ENCODE results near the gene SLC11A1. TPM values are rescaled to one million over a fixed set of nuclear protein-coding genes. Genes with fewer than 3 reads are reported as not detected.
A peak's percentile ranks its signal among the peaks of the same experiment; 100 is the strongest.

SLC11A1 gene
- total and polyA plus RNA-seq, 2 experiments from 2014 or later: 0.60 to 0.74 TPM

DNA sequence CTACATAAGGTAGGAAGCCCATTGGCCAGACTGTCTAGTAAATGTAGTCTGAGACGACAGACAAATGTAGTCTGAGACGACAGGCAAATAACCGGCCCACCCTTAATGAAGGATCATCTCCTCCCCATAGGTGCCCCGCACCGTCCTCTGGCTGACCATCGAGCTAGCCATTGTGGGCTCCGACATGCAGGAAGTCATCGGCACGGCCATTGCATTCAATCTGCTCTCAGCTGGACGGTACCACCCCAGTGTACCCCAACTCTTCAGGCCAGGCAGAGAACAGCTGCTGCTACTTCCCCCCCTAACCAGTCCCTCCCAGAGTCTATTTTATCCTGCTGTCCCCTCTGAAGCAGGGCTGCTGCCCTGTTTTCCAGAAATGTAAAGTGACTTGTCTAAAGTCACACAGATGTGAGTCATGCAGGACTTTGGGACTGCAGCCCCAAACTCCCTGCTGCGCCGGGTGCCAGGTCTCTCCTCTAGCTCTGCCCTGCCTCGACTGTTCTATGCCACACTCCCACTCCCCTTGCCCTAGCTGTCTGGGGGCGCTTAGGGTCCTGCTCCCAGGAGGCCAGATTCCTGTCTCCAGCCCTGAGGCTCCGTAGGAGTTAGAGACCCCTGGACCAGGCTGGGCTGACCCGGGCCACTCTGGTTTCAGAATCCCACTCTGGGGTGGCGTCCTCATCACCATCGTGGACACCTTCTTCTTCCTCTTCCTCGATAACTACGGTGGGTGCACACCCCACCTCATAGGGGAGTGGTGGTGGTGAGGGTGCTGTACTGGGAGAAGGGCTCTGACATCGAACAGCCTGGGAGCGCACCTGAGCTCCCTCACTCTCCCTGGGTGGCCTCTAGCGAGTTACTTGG, 4.7 kb downstream of the SLC11A1 start:
- Histone ChIP-seq H3K79me2 (no peaks in the 10 kb centered on the region), H3K27me3 (no peaks in the 10 kb centered on the region), H3K36me3 (replicated peaks; ENCODE audit: insufficient read depth, low read depth) (no peaks in the 10 kb centered on the region), H3K9me2 (replicated peaks; ENCODE audit: insufficient read depth) (no peaks in the 10 kb centered on the region), H3K9me3 (ENCODE audit: low read depth) (no peaks in the 10 kb centered on the region), H4K20me1 (ENCODE audit: insufficient read depth, poor library complexity, severe bottlenecking) (no peaks in the 10 kb centered on the region), H3K4me1 (ENCODE audit: insufficient read depth) (no peaks in the 10 kb centered on the region), H2AFZ (no peak overlapping the region), H3K27ac (peak overlapping the region; percentile 76), H3K4me2 (peak overlapping the region; percentile 71), H3K4me3 (no peak overlapping the region)
- 80% methylated on average over 22 of the region's 23 CpGs for WGBS (ENCODE audit: low lambda C conversion rate, missing lambda C conversion rate)
- DNase-seq (ENCODE audit: low spot score): peak; percentile 13
- TF ChIP-seq, protein P1, sequence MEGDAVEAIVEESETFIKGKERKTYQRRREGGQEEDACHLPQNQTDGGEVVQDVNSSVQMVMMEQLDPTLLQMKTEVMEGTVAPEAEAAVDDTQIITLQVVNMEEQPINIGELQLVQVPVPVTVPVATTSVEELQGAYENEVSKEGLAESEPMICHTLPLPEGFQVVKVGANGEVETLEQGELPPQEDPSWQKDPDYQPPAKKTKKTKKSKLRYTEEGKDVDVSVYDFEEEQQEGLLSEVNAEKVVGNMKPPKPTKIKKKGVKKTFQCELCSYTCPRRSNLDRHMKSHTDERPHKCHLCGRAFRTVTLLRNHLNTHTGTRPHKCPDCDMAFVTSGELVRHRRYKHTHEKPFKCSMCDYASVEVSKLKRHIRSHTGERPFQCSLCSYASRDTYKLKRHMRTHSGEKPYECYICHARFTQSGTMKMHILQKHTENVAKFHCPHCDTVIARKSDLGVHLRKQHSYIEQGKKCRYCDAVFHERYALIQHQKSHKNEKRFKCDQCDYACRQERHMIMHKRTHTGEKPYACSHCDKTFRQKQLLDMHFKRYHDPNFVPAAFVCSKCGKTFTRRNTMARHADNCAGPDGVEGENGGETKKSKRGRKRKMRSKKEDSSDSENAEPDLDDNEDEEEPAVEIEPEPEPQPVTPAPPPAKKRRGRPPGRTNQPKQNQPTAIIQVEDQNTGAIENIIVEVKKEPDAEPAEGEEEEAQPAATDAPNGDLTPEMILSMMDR (IDR thresholded peaks at IDR 0.05; ENCODE audit: poor library complexity): no peak
- TF ChIP-seq EZH2phosphoT487 (IDR thresholded peaks at IDR 0.05; ENCODE audit: low read depth, severe bottlenecking, unreplicated experiment): no peak
- no peak for TF ChIP-seq EZH2 (IDR thresholded peaks at IDR 0.05; ENCODE audit: borderline replicate concordance)

GRCh38 chr2:218387369-218388194, 5.5 kb downstream of the SLC11A1 start:
- TF ChIP-seq EZH2phosphoT487 (IDR thresholded peaks at IDR 0.05; ENCODE audit: low read depth, severe bottlenecking, unreplicated experiment): no peak
- TF ChIP-seq, protein P1 (IDR thresholded peaks at IDR 0.05; ENCODE audit: poor library complexity): no peak
- TF ChIP-seq EZH2 (IDR thresholded peaks at IDR 0.05; ENCODE audit: borderline replicate concordance): no peak
- Histone ChIP-seq H2AFZ (peak overlapping the region; percentile 51), H3K27ac (peak overlapping the region; percentile 76), H3K9me2 (replicated peaks; ENCODE audit: insufficient read depth) (no peaks in the 10 kb centered on the region), H3K36me3 (replicated peaks; ENCODE audit: insufficient read depth, low read depth) (no peaks in the 10 kb centered on the region), H4K20me1 (ENCODE audit: insufficient read depth, poor library complexity, severe bottlenecking) (no peaks in the 10 kb centered on the region), H3K9me3 (ENCODE audit: low read depth) (no peaks in the 10 kb centered on the region), H3K79me2 (no peaks in the 10 kb centered on the region), H3K4me3 (no peak overlapping the region), H3K27me3 (no peaks in the 10 kb centered on the region), H3K4me2 (peak overlapping the region; percentile 71), H3K4me1 (ENCODE audit: insufficient read depth) (no peaks in the 10 kb centered on the region)
- DNase-seq (ENCODE audit: low spot score): peak; percentile 93
- 13% methylated on average over 28 of the region's 38 CpGs for WGBS (ENCODE audit: low lambda C conversion rate, missing lambda C conversion rate)

DNA sequence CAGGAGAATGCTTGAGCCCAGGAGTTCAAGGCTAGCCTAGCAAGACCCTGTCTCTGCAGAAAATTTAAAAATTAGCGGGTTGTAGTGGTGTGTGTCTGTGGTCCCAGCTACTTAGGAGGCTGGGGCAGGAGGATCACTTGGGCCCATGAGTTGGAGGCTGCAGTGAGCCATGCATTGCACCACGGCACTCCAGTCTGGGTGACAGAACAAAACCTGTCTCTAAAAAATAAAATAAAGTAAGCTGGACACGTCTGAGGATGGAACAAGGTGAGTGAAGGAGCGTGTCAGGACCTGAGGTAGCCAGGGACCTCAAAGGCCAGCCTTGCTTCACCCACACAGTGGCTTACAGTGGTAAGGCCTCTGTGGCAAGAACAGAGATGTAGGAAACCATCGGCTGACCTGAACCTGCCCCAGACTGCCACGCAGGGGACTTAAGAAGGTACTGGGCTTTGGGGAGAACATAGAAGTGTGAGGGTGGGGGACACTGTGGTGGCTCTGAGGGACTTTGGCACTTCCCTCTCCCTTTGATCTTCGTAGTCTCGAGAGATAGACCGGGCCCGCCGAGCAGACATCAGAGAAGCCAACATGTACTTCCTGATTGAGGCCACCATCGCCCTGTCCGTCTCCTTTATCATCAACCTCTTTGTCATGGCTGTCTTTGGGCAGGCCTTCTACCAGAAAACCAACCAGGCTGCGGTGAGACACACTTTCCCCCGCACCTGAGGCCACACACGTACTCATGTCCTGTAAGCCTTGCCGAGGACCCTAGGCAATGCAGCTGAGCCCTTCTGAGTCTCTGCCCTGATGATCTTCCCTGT, 7.5 kb downstream of the SLC11A1 start:
- H3K27me3 ChIP-seq: no peaks in the 10 kb centered on the region
- no peak overlapping the region for H3K4me3 ChIP-seq
- no peaks in the 10 kb centered on the region for H3K9me2 ChIP-seq (replicated peaks; ENCODE audit: insufficient read depth)
- WGBS (ENCODE audit: low lambda C conversion rate, missing lambda C conversion rate): 94% methylated on average over 17 of the region's 17 CpGs
- H3K27ac ChIP-seq: no peak overlapping the region
- no peaks in the 10 kb centered on the region for H3K36me3 ChIP-seq (replicated peaks; ENCODE audit: insufficient read depth, low read depth)
- H3K79me2 ChIP-seq: no peaks in the 10 kb centered on the region
- no peak overlapping the region for H2AFZ ChIP-seq
- H3K4me2 ChIP-seq: no peak overlapping the region
- no peak for TF ChIP-seq EZH2 (IDR thresholded peaks at IDR 0.05; ENCODE audit: borderline replicate concordance)
- TF ChIP-seq, protein P1 (IDR thresholded peaks at IDR 0.05; ENCODE audit: poor library complexity): no peak
- no peak for TF ChIP-seq EZH2phosphoT487 (IDR thresholded peaks at IDR 0.05; ENCODE audit: low read depth, severe bottlenecking, unreplicated experiment)
- peak; percentile 5 for DNase-seq (ENCODE audit: low spot score)
- H3K9me3 ChIP-seq (ENCODE audit: low read depth): no peaks in the 10 kb centered on the region
- H3K4me1 ChIP-seq (ENCODE audit: insufficient read depth): no peaks in the 10 kb centered on the region
- no peaks in the 10 kb centered on the region for H4K20me1 ChIP-seq (ENCODE audit: insufficient read depth, poor library complexity, severe bottlenecking)
